ENCODE data around the gene HABP2.

The HABP2 gene

DNA sequence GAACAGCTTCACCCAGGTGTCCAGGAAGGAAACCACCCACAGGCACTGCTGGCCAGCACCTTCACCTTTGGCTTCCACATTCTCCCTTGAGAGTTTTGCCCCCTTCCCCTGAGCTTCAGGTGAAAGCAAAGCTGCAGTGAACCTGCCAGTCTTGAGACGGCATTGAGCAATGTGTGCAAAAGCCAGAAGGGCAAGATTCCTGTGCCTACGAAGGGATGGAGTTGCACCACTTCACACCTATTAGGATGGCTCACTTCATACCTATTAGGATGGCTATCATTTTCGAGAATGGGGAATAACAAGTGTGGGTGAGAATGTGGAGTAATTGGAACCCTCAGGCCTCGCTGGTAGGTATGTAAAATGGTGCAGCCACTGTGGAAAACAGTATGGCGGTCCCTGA is 7.2 kb downstream of the HABP2 start:
- no peak for DNase-seq

DNA sequence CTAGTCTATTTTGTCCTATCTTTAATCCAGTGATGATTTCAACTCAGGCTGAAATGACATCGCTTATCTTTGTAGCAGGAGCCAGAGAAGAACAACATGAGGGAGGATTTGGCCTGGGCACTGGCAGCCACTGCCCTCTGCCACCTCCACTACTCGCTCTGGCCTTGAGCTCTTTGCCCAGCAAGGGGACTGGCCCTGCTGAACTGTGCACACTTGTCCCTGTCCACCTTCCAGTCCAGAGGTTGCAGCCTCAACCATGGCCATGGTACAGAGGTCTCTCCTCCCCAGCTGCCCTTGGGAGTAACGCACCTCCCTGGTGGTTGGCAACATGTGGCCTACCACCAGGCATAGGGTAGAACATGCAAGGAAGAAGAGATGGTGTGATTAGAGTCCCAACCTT is 8.4 kb downstream of the HABP2 start:
- DNase-seq = no peak

DNA sequence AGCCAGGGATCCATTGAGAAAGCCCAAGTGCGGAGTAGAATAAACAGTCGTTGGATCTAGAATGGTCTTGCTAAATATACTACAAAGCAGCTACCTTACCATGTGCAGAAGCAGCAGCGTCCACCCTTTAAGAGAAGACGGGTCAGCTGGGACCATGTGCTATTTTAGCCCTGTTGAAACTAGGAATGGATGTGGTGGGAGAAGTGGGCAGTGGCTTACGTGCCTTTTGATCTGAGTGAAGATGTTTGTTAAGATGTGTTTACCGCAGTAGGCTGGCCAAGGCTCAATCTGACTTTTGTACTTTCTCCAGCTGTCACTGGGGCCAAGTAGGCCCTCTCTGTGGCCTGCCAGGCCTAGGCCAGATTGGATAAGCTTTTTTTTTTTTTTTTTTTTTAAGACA is 9.2 kb downstream of the HABP2 start:
- DNase-seq = no peak

DNA sequence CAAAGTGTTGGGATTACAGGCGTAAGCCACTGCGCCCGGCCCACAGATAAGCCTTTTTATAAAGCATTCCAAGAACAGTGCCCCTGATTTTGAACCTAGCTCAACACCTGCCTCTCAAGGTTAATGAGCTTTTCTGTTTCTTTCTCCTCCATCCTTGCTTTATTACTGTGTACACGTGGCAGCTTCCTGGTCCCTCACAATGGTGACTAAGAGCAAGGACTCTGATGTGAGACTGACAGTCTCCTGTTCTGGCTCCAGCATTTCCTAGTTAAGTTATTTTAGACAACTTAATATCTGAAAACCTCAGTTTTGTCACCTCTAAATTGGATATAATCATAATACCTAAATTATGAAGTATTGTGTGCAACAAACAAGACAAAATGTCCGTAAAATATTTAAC is 9.9 kb downstream of the HABP2 start:
- DNase-seq = no peak

DNA sequence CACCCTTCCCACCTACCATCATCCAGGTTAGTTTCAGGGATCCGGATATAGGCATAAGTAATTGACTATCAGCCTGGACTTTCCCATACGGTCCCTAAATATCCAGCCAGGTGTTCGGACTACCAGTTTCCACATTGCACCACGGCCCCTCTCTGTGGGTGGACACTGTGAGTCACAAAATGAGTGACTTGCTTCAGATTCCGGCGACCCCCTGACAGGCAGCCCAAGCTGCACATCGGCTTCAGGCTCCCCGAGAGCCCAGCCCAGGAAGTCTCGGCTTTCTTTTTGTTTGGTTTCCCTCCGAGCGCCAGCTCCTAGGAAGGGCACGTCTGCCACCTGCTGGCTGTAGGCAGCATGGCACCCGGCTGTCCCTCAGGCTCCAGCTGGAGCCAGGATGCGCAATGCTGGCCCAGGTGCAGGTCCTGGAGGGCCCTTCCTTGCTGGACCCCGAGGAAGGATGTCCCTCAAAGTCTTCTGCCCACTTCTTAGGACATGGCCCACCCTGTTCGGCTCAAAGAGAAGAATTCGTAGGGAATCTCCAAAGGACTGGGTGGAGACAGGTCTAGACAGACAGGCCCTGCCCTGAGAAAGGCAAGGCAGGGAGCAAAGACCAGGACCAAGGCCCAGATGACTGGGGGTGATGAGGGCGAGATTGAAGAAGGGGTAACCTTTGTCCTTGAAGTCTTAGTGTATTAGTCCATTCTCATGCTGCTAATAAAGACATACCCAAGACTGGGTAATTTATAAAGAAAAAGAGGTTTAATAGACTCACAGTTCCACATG is 10.6 kb downstream of the HABP2 start:
- DNase-seq = no peak

DNA sequence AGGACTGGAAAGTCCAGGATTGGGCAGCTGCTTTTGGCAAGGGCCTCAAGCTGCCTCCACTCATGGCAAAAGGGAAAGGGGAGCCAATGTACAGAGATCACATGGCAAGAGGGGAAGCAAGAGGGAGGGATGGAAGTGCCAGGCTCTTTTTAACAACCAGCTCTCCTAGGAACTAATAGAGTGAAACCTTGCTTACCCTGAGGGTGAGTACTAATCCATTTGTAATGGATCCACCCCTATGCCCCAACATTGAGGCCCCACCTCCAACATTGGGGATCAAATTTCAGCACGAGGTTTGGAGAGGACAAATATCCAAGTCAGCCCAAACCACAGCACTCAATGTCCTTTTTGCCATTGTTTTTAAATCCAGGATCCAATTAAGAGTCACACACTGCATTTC is 12.5 kb downstream of the HABP2 start:
- no peak for DNase-seq

DNA sequence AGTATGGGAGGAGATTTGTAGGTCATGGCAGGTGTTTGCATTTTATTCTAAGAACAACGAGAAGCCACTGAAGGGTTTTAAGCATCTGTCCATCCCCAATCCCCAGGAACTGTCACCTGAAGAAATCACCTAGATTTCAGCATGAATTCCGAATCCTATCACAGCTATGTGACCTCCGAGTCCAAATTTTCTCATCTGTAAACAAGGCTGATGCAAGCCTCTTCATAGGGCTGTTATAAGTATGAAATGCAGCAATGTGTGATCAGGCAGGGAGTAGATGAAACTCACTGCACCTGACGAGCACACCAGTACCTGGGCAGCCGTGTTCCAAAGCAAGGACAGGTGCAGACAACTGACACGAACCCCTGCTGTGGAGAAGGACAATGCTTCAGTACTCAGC is 14.0 kb downstream of the HABP2 start:
- no peak for DNase-seq

DNA sequence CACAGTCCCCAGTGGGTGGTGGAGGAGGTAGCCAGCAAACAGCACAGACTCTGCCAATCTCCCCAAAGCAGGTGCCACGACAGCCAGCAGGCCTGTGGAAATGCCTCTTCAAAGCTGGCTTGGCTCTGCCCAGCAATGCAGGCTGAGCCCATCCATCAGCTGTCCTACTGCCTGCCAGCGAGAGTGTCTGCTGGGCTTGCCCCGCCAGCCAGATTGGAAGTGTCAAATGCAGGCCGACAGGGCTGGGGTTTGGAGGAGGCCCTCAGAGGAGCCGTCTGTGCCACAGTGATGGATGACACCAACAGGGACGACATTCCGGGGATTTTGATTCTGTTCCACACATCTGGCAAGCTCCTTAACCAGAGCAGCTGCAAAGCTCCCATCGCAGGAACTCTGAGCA is 16.7 kb downstream of the HABP2 start:
- DNase-seq = no peak

DNA sequence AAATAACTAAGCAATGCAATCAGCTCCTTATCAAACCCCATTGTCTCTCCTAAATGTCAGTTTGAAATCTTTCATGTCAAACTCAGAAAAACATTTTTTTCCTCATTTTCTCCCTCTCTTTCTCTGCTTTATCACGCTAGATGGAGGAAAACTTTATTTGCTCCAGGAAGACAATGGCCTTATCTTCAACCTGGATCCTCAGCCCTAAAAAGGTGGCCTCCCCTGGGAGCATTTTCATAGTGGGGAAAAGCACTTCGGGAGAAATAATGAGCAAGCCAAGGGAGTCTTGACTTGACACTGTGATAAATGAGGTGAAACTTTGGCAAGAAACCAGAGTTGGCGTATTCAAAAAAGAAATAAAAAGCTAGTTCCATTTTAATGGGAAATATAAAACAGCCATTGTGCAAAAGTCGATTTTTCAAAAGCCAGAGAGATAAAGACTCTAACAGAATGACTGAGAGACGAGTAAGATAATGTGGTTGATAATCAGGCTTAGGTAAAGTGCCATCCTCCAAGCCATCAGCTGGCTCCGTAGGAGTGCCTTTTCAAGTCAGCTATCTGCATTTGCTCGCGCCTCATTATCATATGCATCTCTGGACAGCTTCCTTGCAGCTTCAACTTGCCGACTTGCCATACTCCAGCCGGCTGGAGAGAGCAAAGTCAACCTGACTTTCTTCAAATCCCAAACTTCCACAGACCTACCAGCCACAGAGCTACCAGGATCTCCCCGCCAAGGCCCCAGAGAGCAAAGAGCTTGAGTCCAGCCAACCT is 19.9 kb downstream of the HABP2 start:
- no peak for DNase-seq

DNA sequence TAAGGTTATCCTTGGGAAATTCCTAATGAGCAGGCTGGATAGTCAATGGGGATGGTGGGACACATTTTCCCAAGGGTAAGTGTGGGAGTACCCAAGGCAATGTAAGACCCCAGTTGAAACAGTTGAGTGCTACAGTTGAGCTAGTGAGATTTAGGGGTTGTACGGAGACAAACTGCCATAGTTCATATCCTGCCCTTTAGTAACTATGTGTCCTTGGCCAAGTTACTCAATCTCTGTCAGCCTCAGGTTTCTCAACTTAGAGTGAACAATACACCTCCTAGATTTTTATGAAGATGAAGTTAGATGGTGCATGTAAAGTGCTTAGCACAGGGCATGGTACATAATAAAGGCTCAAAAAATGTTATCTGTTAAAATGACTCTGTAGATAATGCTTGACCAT is 20.5 kb downstream of the HABP2 start:
- DNase-seq = no peak

DNA sequence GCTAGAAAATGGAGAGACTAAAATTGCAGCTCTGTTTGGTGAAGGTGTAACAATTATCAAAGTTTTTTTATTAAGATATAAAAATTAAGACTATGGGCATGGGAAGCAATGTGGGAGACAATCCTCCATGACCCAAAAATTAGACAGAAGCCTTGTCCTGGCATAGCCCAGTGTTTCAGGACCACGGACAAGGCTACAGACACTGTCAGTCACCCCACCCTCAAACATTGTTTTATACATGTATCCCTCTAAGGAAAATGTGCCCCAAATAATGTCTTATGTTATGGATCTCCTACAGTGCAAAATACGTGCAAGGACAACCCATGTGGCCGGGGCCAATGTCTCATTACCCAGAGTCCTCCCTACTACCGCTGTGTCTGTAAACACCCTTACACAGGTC is 24.0 kb downstream of the HABP2 start:
- DNase-seq = no peak

DNA sequence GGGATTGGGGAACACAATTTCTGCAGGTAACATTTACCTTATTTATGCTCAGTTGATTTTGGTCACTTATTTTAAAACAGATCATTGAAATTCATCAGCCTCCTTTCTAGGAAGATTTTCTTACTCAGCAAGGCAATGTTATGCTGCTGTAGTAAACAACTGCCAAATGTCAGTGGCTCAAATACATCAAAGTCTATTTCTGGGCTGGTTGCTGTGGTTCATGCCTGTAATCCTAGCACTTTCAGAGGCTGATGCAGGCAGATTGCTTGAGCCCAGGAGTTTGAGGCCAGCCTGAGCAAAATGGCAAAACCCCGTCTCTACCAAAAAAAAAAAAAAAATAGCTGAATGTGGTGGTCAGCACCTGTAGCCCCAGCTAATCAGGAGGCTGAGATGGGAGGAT is 25.9 kb downstream of the HABP2 start:
- DNase-seq = no peak

DNA sequence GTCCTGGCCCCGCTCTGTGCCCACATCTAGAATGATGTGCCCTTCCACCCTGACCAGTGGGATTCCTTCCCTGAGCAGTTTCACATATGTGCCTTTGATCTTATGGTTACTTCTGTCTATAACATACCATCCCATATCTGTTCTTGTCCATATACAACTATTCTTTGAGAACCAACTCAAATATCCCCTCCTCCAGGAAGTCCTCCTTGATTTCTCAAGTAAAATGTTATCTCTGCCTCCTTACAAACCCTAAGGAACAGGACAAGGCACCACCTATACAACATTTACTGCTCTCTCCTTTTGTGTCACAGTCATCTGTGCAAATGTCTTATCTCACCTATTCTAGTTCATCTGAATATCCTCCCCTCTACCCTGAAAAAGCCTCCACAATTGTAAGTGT is 28.2 kb downstream of the HABP2 start:
- no peak for DNase-seq

DNA sequence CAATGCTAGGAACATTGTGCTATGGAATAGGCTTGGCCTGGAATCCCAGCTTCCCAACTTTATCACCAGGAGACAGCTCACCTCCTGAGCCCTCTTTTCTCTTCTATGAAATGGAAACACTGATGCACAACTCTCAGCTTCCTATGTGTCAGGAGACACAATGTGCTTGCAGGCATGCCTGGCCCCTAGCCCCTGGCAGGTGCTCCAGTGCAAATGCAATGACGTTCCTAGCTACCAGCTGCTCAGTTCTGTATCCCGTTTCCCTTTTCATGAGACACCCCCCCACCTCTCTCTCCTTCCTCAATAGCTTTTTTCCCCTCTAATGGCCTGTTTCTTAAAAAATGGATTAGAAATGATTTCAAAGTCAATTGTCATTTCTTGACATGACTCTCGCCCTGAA is 30.7 kb downstream of the HABP2 start:
- no peak for DNase-seq

DNA sequence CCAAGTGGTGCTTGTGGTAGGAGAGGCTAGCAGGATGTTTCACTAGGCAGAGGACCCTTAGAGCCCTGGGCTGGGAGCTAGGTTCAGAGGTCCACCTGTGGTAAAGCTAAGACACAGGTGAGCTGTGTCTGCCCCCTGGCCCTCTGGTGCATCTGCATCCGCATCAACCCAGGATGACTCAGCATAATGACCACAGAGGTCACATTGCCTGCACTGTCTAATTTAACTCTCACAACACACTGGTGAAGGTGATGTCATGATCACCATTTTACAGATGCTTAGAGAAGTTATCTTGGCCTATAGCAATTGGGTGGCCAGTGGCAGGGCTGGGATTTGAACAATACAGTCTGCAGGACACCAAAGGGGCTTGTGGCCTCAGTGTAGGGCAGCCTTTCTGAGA is 33.1 kb downstream of the HABP2 start:
- DNase-seq = no peak

DNA sequence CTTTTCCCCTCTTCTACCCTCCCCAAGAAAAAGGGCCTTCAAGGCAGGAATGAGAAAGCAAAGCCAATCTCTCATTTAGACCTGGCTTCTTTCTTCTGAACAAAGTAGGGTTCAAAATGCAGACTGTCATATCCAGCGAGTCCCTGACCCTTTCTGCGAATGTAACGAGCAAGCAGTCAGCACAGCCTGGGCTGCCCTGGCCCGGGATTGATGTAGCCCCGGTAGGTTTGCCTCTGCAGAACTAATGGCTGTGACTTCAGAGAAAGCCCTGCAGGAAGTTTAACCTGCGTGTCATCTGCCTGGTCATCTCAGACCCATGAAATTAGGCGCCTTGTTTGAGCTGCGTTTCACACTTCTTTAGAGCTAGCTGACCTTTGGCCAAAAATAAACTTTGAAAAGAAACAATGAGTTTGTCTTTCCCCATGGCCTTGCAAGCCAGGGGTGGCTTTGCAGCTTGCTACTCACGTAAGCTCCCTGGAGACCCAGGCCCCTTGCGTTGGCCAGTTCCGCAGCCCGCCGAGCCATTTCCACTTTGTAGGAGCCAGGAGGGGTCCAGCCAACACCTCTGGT is 36.4 kb downstream of the HABP2 start:
- DNase-seq = no peak

DNA sequence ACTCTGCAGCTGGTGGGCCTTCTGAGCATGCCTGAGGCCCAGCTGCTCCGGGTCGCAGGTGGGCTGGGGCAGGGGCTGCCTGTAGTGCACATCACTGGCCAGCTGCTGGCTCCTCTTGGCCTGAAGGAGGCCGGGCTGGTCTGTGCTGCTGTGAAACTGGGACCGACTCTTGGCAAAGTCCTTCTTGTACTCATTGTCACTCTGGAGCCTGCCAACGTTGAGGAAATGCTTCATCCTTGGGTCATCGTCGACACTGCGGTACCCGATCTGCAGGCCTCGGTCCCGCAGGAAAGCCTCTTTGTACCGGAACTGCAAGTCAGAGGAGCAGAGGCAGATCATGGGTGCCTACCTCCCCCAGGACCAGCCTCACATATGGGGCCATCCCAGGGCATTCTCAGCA is 37.7 kb downstream of the HABP2 start:
- no peak for DNase-seq

DNA sequence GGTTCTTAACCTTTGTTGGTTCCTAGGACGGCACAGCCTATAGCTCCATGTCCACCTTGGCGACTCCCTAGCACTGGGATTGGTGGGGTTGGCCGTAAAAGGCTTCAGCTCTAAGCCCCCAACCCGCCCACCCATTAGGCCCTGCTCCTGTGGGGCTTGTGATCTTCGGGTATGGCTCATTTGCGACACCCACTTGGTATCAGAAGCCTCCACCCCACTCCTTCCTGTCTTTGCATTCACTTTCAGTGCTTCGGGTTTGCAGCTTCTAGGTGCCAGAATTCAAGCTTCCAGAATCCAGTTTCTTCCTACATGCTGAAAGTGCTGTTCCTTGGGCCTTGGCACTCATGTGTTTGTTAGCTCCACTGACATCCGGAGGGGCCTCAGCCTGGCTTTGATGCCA is 39.5 kb downstream of the HABP2 start:
- no peak for DNase-seq

DNA sequence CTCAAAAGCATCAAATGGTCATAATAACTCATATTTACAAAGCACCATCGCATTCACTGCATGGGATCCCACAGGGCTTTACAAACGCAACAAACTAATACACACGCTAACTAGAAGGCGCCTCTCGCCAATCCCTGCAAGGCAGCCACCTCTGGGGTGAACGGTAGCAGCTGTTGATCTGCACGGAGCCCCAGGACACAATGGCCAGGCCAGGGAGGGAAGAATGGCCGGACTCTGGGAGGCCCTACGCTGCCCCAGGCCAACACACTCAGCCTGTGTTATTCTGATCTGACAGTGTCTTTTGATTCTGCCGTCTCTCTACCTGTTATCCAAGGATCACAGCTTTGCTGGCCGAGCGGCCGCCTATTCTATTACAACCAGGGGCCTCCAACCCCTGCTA is 41.8 kb downstream of the HABP2 start:
- no peak for DNase-seq

DNA sequence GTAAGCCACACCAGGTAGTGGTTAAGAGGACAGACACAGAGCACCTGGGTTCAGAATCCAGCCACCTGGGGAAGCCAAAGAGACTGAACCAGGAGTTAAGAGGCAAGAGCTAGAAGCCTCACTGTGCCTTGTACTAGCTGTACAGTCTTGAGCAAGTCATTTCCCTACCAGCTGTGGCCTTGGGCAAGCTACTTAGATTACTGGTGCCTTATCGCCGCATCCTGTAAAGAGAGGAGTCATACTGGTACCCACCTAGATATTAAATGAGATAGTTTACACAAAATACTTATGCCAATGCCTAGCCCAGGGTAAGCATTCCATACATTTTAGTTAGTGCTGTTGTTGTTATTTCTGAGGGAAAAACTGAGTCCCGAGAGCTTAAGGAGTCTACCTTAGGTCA is 47.7 kb downstream of the HABP2 start:
- DNase-seq = no peak

DNA sequence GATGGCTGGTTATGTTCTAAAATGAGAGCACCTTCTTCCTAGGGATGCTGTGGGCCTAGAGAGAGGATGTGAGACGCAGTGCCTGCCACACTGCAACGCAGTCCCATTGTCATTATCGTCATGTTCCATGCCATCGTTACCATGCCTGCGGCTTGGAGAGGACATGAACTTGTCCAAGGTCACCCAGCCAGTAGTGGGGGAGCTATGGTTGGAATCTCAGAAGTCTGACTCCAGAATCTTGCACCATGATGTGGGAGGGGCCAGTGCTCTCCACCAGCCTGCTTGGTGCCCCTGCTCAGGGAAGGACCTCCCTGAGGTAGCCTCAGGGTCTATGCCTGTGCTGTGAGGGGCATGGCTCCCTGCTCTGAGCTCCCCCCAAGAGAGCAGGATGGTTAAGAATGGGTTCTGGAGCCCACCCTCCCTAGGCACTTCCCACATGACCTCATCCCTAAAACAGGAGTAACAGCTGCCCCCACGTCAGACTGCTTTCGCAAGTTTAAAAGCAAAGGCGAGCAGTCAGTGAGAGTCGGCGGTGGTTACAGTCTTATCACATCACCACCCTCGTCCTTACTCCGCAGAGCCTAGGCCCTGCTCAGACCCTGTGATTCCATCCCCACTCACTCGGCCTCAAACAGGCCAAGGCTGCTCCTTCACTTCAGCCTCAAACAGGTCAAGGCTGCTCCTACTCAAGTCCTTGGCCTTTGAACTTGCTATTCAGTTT is 50.4 kb downstream of the HABP2 start:
- no peak for DNase-seq

DNA sequence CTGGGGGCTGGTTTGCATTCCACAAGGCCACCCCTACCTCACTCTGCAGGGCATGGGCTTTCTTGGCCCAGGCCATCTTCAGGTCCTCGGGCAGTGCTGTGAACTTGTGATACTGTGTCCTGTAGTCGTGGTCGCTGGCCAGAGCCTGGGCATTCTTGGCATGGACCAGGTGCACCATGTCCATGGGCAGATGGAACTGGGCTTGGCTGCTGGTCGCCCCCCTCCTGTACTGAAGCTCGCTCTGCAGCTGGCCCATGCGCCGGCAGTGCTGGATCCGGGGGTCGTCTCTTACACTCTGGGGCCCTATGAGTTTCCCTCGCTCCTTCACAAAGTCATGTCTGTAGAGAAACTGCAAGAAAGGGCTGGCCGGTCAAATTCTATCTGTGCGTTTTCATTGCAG is 51.7 kb downstream of the HABP2 start:
- no peak for DNase-seq

DNA sequence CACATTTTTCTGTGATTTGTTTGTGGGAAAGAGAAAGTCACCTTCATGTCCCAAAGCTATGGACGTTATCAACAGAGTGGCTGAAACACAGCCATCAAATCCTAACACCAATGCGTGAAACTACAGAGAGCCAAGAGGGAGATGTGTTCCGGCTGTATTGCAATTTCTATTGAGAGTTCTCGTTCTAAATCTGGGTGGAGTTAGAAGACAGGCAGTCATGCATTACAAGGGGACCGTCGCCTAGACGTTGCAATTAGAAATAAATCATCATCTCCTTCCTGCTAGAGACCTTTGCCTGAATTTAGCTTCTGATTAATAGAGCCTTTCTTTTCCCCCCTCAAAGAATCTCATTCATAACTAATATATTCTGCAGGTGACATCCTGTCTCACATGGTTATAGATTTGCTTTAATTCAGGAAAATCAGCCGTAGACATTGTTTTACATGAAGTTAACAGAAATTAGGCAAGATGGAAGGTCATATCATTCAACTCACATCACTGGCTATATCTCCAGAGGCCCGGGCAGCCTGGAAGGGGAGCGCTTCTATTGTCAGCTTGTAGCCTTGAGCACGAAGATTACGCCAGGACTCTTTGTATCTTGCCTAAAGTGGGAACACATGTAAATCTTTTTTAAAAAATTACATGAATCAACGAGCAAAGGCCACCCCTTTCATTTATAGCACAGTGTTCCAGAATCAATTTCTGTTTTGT is 52.6 kb downstream of the HABP2 start:
- DNase-seq = no peak

Measured in SIG-M5 (cell line).